Rectal smooth muscle tissue (tissue), 1 donor: ENCODE results near the gene OPN3.

Experiments
- H3K27ac ChIP-seq: one replicate; pipeline ENCODE4 v1.7.0; 2013; ENCODE audit warnings: low read depth, low read length, inconsistent platforms
- H3K27me3 ChIP-seq: one replicate; pipeline ENCODE4 v1.7.0; 2013; ENCODE audit warnings: low read length; ENCODE audit not compliant: control insufficient read depth, insufficient read depth
- H3K36me3 ChIP-seq: one replicate; pipeline ENCODE4 v1.7.0; 2013; ENCODE audit warnings: low read length; ENCODE audit not compliant: control insufficient read depth, insufficient read depth
- H3K4me1 ChIP-seq: one replicate; pipeline ENCODE4 v1.7.0; 2013; ENCODE audit warnings: low read length; ENCODE audit not compliant: control insufficient read depth, insufficient read depth
- H3K4me3 ChIP-seq: one replicate; pipeline ENCODE4 v1.7.0; 2013; ENCODE audit warnings: low read length
- H3K9ac ChIP-seq: one replicate; pipeline ENCODE4 v1.7.0; 2013; ENCODE audit warnings: low read length

OPN3 gene

DNA sequence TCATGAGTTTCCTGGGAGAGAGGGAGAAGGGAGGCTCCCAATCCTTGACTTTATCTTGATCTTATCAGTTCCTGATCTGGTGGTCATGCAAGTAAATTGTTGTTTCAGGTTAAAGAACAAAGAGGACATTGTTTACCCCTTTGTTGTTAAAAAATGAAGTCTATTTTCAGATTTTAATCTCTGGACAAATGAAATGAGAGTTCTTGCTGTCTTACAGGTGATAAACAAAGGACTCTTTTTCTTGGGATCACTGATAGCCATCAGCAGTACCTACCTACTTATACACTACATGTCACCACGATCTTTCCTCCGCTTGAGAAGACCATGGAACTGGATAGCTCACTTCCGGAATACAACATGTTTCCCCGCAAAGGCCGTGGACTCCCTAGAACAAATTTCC, 48.4 kb downstream of the OPN3 start:
- no peaks in the 10 kb centered on the region for H3K27me3 ChIP-seq
- no peak overlapping the region for H3K4me3 ChIP-seq
- no peaks in the 10 kb centered on the region for H3K36me3 ChIP-seq
- H3K27ac ChIP-seq = no peak overlapping the region
- H3K9ac ChIP-seq = no peak overlapping the region
- no peaks in the 10 kb centered on the region for H3K4me1 ChIP-seq

- Histone ChIP-seq H3K27ac (no peak overlapping the region), H3K27me3 (no peaks in the 10 kb centered on the region), H3K36me3 (no peaks in the 10 kb centered on the region), H3K9ac (no peak overlapping the region), H3K4me1 (no peaks in the 10 kb centered on the region), H3K4me3 (no peak overlapping the region)
Measured at GRCh38 chr1:241591317-241591716, 48.9 kb downstream of the OPN3 start.

DNA sequence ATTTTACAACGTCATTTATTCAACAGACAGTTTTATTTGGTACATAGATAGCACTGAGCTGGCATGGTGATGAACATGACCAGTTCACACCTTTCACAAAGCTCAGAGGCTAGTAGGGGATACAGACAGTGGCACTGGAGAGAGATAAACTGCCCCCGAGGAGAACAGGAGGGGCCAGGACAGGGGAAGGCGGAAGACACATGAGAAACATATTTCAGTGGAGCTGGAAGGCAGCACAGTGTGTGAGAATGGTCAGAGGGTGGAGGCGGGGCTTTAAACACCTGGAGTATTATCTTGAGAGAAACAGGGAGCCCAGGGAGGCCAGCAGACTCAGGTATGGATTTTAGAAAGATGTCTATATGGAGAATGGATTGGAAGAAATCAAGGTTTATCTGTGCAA, 49.5 kb downstream of the OPN3 start:
- Histone ChIP-seq H3K4me1 (no peaks in the 10 kb centered on the region), H3K36me3 (no peaks in the 10 kb centered on the region), H3K4me3 (no peak overlapping the region), H3K9ac (no peak overlapping the region), H3K27me3 (no peaks in the 10 kb centered on the region), H3K27ac (no peak overlapping the region)

DNA sequence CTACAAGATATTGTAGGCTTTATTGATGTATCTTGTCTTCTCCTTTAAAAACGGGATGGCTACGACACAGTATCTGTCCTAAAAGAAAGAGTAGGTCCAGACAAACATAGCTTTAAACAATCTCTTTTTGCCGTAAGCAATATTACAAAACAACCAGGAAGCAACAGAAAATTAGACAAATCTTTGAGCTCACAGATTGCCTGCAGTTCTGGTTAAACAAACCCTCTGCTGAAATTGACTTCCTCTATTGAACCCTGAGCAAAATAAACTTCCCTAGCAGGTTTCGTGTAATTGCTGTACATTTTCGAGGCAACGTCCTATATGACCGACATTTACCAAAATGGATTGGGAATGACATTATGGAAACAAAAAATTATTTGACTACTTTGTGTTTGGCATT, 50.6 kb downstream of the OPN3 start:
- H3K9ac ChIP-seq = no peak overlapping the region
- no peaks in the 10 kb centered on the region for H3K36me3 ChIP-seq
- no peak overlapping the region for H3K27ac ChIP-seq
- H3K4me1 ChIP-seq = no peaks in the 10 kb centered on the region
- no peaks in the 10 kb centered on the region for H3K27me3 ChIP-seq
- no peak overlapping the region for H3K4me3 ChIP-seq

- no peaks in the 10 kb centered on the region for H3K27me3 ChIP-seq
- no peak overlapping the region for H3K4me3 ChIP-seq
- H3K4me1 ChIP-seq = no peaks in the 10 kb centered on the region
- no peak overlapping the region for H3K27ac ChIP-seq
- no peaks in the 10 kb centered on the region for H3K36me3 ChIP-seq
- H3K9ac ChIP-seq = no peak overlapping the region
Measured at GRCh38 chr1:241586905-241587512, 53.2 kb downstream of the OPN3 start.

DNA sequence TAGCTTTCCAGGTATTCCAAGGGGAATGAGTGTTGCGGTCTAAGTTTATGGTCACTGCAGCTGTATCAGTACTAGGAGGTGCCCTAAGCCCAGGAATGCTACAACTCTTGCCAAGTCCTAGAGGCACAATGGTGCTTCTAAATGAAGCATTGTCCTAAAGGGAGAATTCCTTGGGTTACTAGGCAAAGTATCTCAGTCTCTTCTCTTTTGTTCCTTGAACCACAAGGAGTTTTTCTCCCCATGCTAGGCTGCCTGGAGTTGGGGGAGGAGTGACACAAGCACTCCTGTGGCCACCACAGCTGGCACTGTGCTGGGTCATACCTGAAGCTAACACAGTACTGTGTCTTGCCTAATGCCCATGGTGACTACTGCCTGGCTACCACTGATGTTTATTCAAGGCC, 57.2 kb downstream of the OPN3 start:
- Histone ChIP-seq H3K36me3 (no peaks in the 10 kb centered on the region), H3K27me3 (no peaks in the 10 kb centered on the region), H3K4me1 (no peaks in the 10 kb centered on the region), H3K27ac (no peak overlapping the region), H3K9ac (no peak overlapping the region), H3K4me3 (no peak overlapping the region)

- no peaks in the 10 kb centered on the region for H3K36me3 ChIP-seq
- no peak overlapping the region for H3K27ac ChIP-seq
Measured at GRCh38 chr1:241579434-241579833, 60.7 kb downstream of the OPN3 start.

DNA sequence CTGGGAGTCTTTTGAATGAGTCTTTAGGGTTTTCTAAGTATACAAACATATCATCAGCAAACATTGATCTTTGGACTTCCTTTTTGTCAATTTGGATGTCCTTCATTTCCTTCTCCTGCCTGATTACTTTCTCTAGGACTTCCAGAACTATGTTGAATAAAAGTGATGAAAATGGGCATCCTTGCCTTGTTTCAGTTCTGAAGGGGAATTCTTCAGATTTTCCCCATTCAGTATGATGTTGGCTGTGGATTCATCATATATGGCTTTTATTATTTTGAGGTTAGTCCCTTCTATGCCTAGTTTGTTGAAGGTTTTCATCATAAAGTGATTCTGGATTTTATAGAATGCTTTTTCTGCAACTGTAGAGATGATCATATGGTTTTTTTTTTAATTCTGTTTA, 66.0 kb downstream of the OPN3 start:
- H3K4me1 ChIP-seq = no peaks in the 10 kb centered on the region
- H3K4me3 ChIP-seq = no peak overlapping the region
- no peak overlapping the region for H3K9ac ChIP-seq
- no peak overlapping the region for H3K27ac ChIP-seq
- no peaks in the 10 kb centered on the region for H3K36me3 ChIP-seq
- no peaks in the 10 kb centered on the region for H3K27me3 ChIP-seq

More at GRCh38 chr1:241579434-241579833, 60.7 kb downstream of the OPN3 start:
- H3K4me3 ChIP-seq = no peak overlapping the region
- no peaks in the 10 kb centered on the region for H3K4me1 ChIP-seq
- H3K27me3 ChIP-seq = no peaks in the 10 kb centered on the region
- H3K9ac ChIP-seq = no peak overlapping the region

GRCh38 chr1:241569848-241570247, 70.3 kb downstream of the OPN3 start:
- H3K4me1 ChIP-seq = no peaks in the 10 kb centered on the region
- no peak overlapping the region for H3K27ac ChIP-seq
- H3K9ac ChIP-seq = no peak overlapping the region
- H3K27me3 ChIP-seq = no peaks in the 10 kb centered on the region
- H3K4me3 ChIP-seq = no peak overlapping the region
- no peaks in the 10 kb centered on the region for H3K36me3 ChIP-seq

DNA sequence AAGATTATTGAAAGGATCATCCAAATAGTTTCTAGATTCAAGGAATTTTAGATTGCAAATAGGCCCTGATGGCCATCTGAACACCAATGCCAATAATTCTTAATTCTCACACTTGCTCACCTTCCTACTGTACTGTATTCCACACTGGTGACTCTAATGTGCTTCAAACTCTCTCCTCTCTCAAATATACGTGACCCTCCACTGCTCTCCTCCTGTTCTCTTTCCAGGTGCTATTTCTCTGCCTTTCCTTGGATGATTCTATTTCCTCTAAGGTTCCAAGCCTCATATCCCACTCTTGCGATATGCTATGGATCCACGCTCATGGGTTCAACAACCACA, 79.4 kb downstream of the OPN3 start:
- no peak overlapping the region for H3K4me3 ChIP-seq
- H3K27ac ChIP-seq = no peak overlapping the region
- no peak overlapping the region for H3K9ac ChIP-seq
- no peaks in the 10 kb centered on the region for H3K27me3 ChIP-seq
- H3K36me3 ChIP-seq = no peaks in the 10 kb centered on the region
- H3K4me1 ChIP-seq = no peaks in the 10 kb centered on the region

DNA sequence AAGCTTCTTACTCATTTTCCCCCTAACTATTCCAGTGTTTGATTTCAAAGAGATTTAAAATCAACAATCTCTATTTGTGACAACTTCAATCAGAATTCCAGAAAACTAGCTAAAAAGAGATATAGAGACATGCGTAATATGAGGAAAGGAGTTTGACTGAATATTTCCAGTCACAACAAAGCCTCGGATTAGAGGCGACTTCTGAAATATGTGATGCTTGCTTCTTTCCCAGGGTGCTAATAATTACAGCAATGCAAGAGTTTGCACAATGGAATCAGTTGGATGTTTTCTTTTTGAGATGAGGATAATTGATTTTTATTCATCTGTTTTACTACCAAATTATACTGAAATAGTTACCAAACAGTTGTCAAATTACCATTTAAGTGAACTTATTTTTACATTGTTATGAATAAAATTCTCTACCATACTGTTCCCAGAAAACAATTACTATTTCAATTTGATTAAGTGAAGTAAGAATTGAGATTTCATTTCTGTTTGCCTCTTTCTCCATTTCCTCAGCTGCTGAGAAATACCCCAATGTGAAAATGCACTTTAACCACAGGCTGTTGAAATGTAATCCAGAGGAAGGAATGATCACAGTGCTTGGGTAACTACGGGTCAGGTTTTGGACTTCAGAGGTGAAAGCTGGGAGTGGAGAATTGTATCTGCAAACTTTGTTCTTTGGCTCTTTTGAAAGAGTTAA, 79.9 kb downstream of the OPN3 start:
- Histone ChIP-seq H3K9ac (no peak overlapping the region), H3K27me3 (no peaks in the 10 kb centered on the region), H3K27ac (no peak overlapping the region), H3K4me3 (no peak overlapping the region), H3K36me3 (no peaks in the 10 kb centered on the region), H3K4me1 (no peaks in the 10 kb centered on the region)

- no peaks in the 10 kb centered on the region for H3K27me3 ChIP-seq
- no peak overlapping the region for H3K4me3 ChIP-seq
- H3K4me1 ChIP-seq = no peaks in the 10 kb centered on the region
- H3K9ac ChIP-seq = no peak overlapping the region
- no peaks in the 10 kb centered on the region for H3K36me3 ChIP-seq
- no peak overlapping the region for H3K27ac ChIP-seq
Measured at GRCh38 chr1:241557551-241558193, 82.5 kb downstream of the OPN3 start.

DNA sequence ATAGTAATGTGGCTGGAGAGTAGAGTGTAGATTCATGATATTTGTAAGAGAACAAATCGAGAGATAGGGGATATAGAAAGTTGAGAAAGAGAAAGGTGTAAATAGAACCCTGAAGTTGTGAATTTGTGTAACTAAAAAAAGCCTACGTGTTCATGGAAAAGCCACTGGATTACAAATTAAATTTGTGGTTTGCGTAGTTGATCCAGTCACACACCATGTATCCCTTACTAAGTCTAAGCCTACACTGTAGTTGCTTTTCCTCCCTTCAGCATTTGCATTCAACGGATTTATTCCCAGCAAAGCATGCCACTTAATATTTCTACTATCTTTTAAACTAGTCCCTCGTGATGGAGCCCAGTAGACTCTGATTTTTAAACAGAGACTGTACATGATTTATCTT, 83.1 kb downstream of the OPN3 start:
- H3K27me3 ChIP-seq = no peaks in the 10 kb centered on the region
- no peak overlapping the region for H3K9ac ChIP-seq
- no peaks in the 10 kb centered on the region for H3K4me1 ChIP-seq
- no peak overlapping the region for H3K27ac ChIP-seq
- H3K4me3 ChIP-seq = no peak overlapping the region
- no peaks in the 10 kb centered on the region for H3K36me3 ChIP-seq
